Psoas muscle (tissue), 8 donors: ENCODE measurements around the gene NKIRAS2. TPM values are rescaled to one million over a fixed set of nuclear protein-coding genes. Genes with fewer than 3 reads are reported as not detected.
A peak's percentile ranks its signal among the peaks of the same experiment; 100 is the strongest.

ENCODE experiments used
- ATAC-seq, 4 donors: fragments of 200-7000 bp; cut with Tn5 transposase; one replicate each; pipeline ENCODE4 v1.9.1; 2020; ENCODE audit warnings: moderate library complexity in 3 of 4, mild to moderate bottlenecking in 2 of 4
- DNase-seq, 2 donors: peaks; one replicate each; pipeline ENCODE4 v3.0.0-alpha.2; 2020
- H3K27ac ChIP-seq: fragments of 200-600 bp; one replicate; pipeline ENCODE4 v1.8.0; 2022
- H3K27me3 ChIP-seq, 3 donors: fragments of 200-600 bp in 1 of 3; one replicate each; pipeline versions ENCODE4 v1.6.1 to v1.8.0; 2013 to 2022; ENCODE audit warnings: low read length in 2 of 3, mild to moderate bottlenecking in 2 of 3, moderate library complexity in 1 of 3; ENCODE audit not compliant: insufficient read depth in 3 of 3
- H3K36me3 ChIP-seq, 2 donors: fragments of 200-600 bp in 1 of 2; one replicate each; pipeline versions ENCODE4 v1.6.1 to v1.8.0; 2013 to 2022; ENCODE audit warnings: low read depth in 1 of 2, mild to moderate bottlenecking in 1 of 2, moderate library complexity in 1 of 2; ENCODE audit not compliant: insufficient read depth in 1 of 2
- H3K4me1 ChIP-seq: fragments of 200-600 bp; one replicate; pipeline ENCODE4 v1.8.0; 2022
- H3K4me3 ChIP-seq: fragments of 200-600 bp; one replicate; pipeline ENCODE4 v1.8.0; 2022; ENCODE audit warnings: mild to moderate bottlenecking
- H3K9me3 ChIP-seq: fragments of 200-600 bp; one replicate; pipeline ENCODE4 v1.8.0; 2022
- WGBS, 3 donors: extraction: QIAGEN DNeasy Blood & Tissue Kit; methylation state at CpG; one replicate each; pipeline versions ENCODE4 v1.1.6 to v1.1.7; 2013; 5-methylcytosine and 5-hydroxymethylcytosine counted together
- intact Hi-C, 2 donors: fragments of 100-400 bp; cut with DNase I; formaldehyde crosslinking; loops; one replicate each; pipeline versions ENCODE4 v1.11.0 to v1.14.2; 2022
- polyA plus RNA-seq, 3 donors: library from polyadenylated mRNA; stranded (reverse); fragments of 200-250 nt; gene quantifications; one replicate each; pipeline ENCODE4 v1.2.3, GENCODE V29; 2013
- total RNA-seq, 4 donors: library from RNA; stranded (reverse); fragmentation: NEBNext Ultra II Directional in 2 of 4; extraction: Animal tissue kit (Norgen Biotek cat#: 25700) in 2 of 4; gene quantifications; one replicate each; pipeline versions ENCODE4 v1.2.1 to v1.2.4, GENCODE V29; 2021 to 2023
- TF ChIP-seq, protein P1 (sequence below): fragments of 200-600 bp; IDR thresholded peaks from one replicate; pipeline ENCODE4 v1.8.0; 2022; ENCODE audit warnings: antibody characterized with exemption
- donor health status: healthy with polysubstance abuse.
- donor health status: DM: no; HTN: no; CAD: no; lungs with moderate emphysema.
- donor health status: Bipolar disorder and iron deficiency.
- donor health status: healthy.
- donor health status: DM: yes; HTN: yes; CAD: no.
- donor health status: DM: no; HTN: no; CAD: no.
- donor health status: DM: no; HTN: no; CAD: no.
- donor health status: DM: yes; HTN: yes; CAD: no.

The NKIRAS2 gene
- total and polyA plus RNA-seq, 7 donors, result 35.0 to 81.1 (median 41.5) TPM

DNA sequence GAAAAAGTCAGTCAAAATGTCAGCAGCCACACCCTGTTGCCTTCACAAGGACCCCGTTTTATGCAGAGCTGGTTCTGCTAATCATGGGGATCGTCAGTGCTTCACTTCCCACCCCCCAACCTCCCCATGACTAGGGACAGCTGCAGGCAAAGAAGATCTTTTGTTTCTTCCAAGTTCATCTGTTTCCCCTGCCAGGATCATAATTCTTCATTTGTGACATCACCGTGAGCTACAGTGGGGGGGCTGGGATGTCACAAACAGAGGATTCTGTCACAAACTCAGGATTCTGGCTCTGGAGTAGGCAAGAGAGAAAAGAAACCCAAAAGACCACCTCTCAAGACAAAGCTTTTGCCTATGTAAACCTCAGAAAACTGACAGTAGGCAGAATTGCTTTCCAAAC is 27.3 kb upstream of the NKIRAS2 start:
- Histone ChIP-seq H3K4me3 (no peak overlapping the region), H3K27ac (peak overlapping the region; percentile 46), H3K9me3 (no peaks in the 10 kb centered on the region), H3K4me1 (peaks cover 7% of the 10 kb centered on the region), H3K36me3 (peaks cover 20 to 100% of the 10 kb centered on the region in 2 donors), H3K27me3 (no peaks in the 10 kb centered on the region)
- no peak for DNase-seq
- WGBS, 3 donors, result 23 to 33% (median 23%) methylated on average over 3 of the region's 3 CpGs
- TF ChIP-seq, protein P1, sequence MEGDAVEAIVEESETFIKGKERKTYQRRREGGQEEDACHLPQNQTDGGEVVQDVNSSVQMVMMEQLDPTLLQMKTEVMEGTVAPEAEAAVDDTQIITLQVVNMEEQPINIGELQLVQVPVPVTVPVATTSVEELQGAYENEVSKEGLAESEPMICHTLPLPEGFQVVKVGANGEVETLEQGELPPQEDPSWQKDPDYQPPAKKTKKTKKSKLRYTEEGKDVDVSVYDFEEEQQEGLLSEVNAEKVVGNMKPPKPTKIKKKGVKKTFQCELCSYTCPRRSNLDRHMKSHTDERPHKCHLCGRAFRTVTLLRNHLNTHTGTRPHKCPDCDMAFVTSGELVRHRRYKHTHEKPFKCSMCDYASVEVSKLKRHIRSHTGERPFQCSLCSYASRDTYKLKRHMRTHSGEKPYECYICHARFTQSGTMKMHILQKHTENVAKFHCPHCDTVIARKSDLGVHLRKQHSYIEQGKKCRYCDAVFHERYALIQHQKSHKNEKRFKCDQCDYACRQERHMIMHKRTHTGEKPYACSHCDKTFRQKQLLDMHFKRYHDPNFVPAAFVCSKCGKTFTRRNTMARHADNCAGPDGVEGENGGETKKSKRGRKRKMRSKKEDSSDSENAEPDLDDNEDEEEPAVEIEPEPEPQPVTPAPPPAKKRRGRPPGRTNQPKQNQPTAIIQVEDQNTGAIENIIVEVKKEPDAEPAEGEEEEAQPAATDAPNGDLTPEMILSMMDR, result no peak
- ATAC-seq, result peak in 2 of 4 donors; percentile 43 to 59
- intact Hi-C loops, result no loop called here

DNA sequence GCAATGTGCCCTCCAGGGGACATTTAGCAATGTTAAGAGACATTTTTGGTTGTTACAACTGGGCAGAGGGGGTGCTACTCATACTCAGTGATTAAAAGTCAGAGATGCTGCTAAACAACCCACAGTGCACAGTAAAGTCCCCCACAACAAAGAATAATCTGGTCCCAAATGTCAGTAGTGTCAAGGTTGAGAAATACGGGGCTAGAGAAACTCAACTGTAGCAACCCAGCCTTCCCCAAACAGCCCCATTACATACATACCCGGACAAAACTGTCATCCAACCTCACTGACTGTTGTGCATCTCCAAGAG is 23.1 kb upstream of the NKIRAS2 start:
- Histone ChIP-seq H3K4me1 (peaks cover 14% of the 10 kb centered on the region), H3K27me3 (no peaks in the 10 kb centered on the region), H3K27ac (no peak overlapping the region), H3K36me3 (peaks cover 7 to 98% of the 10 kb centered on the region in 2 donors), H3K4me3 (no peak overlapping the region), H3K9me3 (no peaks in the 10 kb centered on the region)
- TF ChIP-seq, protein P1, result no peak
- intact Hi-C loops, result no loop called here
- ATAC-seq, result no peak
- DNase-seq, result no peak
- 94 to 96% (median 94%) methylated on average over 2 of the region's 2 CpGs for WGBS, 3 donors

DNA sequence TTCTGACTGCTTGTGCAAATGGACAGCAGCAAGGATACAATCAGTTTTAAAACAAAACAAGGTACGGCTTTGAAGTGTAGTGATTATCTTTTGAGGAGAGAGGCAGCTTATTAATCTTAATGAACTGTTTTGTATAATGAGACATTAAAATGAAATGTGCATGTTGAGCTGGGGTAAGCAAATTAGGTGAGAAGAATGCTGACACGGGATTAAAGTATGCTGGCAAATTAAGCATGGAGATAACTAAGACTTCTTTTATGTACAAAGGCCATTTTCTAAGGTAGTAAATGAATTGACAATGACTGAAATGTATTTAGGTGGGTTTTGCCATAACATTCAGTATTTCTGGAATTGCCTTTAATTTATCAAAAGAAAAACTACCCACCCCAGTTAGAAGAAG is 21.4 kb upstream of the NKIRAS2 start:
- H3K36me3 ChIP-seq, result peaks cover 9 to 97% of the 10 kb centered on the region in 2 donors
- no peaks in the 10 kb centered on the region for H3K27me3 ChIP-seq
- ATAC-seq (no peak), DNase-seq (no peak)
- intact Hi-C loops, result no loop called here
- TF ChIP-seq, protein P1, result no peak
- H3K27ac ChIP-seq, result no peak overlapping the region
- no peaks in the 10 kb centered on the region for H3K9me3 ChIP-seq
- H3K4me3 ChIP-seq, result no peak overlapping the region
- peaks cover 24% of the 10 kb centered on the region for H3K4me1 ChIP-seq
- 27 to 40% (median 28%) methylated on average over 2 of the region's 2 CpGs for WGBS, 3 donors

DNA sequence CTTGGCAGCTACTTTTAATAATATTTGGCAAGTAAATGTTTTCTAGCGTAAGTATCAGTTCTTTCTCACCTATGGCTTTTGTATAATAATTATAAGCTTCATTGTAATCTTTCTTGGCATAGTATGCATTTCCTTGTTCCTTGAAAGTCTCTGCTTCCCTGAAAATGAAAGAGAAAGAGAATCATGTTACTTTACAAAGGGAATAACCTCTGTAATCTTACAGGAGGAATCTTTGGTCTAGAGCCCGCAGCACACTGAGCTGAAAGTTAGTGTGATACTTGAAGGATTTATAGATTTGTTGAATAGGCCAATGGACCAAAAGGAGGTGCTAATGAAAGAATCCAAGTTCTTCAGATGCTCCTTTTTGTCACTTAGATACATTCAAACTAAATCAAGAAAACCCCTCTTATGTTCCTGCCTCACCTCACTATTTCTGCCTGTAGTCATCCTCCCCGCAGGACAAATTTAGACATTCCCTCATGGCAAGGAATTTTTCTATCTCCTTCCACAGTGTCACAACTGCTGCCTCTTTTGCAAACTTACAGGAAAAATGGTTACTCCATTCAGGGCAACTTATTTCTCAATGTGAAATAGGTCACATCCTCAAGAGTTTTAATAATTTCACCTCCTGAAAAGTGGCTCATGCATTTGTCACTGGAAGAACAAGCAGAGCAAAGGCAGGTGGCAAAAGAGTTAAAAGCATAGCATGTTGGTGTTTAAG is 19.3 kb upstream of the NKIRAS2 start:
- DNase-seq, result no peak
- intact Hi-C loops, result no loop called here
- Histone ChIP-seq H3K4me3 (no peak overlapping the region), H3K36me3 (peaks cover 5 to 76% of the 10 kb centered on the region in 2 donors), H3K4me1 (peaks cover 43% of the 10 kb centered on the region), H3K9me3 (no peaks in the 10 kb centered on the region), H3K27ac (peak overlapping the region; percentile 14), H3K27me3 (no peaks in the 10 kb centered on the region)
- TF ChIP-seq, protein P1, result no peak
- 79 to 87% (median 85%) methylated on average over 3 of the region's 3 CpGs for WGBS, 3 donors
- ATAC-seq, result peak; percentile 42 to 66 (median 56)

DNA sequence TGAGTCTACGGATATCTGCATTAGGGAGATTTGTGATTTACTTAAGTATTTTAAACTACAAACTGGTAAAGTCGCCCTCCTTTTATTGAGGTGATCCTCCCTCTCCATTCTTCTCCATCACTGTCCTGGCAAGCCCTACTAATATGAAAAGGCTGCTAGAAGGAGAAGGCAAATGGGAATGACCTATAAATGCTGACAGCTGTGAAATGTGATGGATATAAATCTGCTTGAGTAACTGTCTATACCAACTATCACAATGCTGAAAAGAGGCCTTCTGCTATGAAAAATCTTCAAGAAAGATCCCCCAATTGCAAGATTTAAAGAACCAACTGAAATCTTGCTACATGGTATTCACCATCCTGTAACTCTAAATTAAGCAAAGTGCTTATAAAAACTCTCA is 18.2 kb upstream of the NKIRAS2 start:
- Histone ChIP-seq H3K4me1 (peaks cover 50% of the 10 kb centered on the region), H3K36me3 (peaks cover 4 to 65% of the 10 kb centered on the region in 2 donors), H3K27ac (no peak overlapping the region), H3K27me3 (no peaks in the 10 kb centered on the region), H3K9me3 (no peaks in the 10 kb centered on the region), H3K4me3 (no peak overlapping the region)
- WGBS, 3 donors, result 91 to 94% (median 94%) methylated on average over 2 of the region's 2 CpGs
- TF ChIP-seq, protein P1, result no peak
- intact Hi-C loops, result no loop called here
- ATAC-seq (no peak), DNase-seq (no peak)
